ENCODE data around the gene KIF1A. TPM values are rescaled to one million over a fixed set of nuclear protein-coding genes. Genes with fewer than 3 reads are reported as not detected.
A peak's percentile ranks its signal among the peaks of the same experiment; 100 is the strongest.

Gene KIF1A
- total and polyA plus RNA-seq, 5 donors from 2014 or later: not detected

- Mint-ChIP-seq H3K4me3 (no peak overlapping the region), H3K27me3 (peaks cover 32% of the 10 kb centered on the region), H3K4me1 (no peaks in the 10 kb centered on the region), H3K9me3 (peaks cover 0 to 2% (median 1%) of the 10 kb centered on the region in 7 donors), H3K27ac (no peak overlapping the region), H3K36me3 (no peaks in the 10 kb centered on the region)
- H3K36me3 ChIP-seq (ENCODE audit: control insufficient read depth, insufficient read depth, low read length): no peaks in the 10 kb centered on the region
- no peaks in the 10 kb centered on the region for H3K27me3 ChIP-seq (ENCODE audit: control insufficient read depth, insufficient read depth, low read length)
- ATAC-seq (ENCODE audit: low read depth in 2 of 2) (no peak), DNase-seq (peak in 1 of 3 donors; percentile 18)
- H3K4me3 ChIP-seq (ENCODE audit: low read depth, low read length): no peak overlapping the region
- no peaks in the 10 kb centered on the region for H3K9me3 ChIP-seq (ENCODE audit: control insufficient read depth in 2 of 2, low read length in 2 of 2)
- H3K27ac ChIP-seq (ENCODE audit: insufficient read depth, low read length, poor library complexity, severe bottlenecking): no peak overlapping the region
- no peaks in the 10 kb centered on the region for H3K4me1 ChIP-seq (ENCODE audit: control insufficient read depth, insufficient read depth, low read length, poor library complexity, severe bottlenecking)
Observed at GRCh38 chr2:240840435-240841060, 20.5 kb upstream of the KIF1A start.

DNA sequence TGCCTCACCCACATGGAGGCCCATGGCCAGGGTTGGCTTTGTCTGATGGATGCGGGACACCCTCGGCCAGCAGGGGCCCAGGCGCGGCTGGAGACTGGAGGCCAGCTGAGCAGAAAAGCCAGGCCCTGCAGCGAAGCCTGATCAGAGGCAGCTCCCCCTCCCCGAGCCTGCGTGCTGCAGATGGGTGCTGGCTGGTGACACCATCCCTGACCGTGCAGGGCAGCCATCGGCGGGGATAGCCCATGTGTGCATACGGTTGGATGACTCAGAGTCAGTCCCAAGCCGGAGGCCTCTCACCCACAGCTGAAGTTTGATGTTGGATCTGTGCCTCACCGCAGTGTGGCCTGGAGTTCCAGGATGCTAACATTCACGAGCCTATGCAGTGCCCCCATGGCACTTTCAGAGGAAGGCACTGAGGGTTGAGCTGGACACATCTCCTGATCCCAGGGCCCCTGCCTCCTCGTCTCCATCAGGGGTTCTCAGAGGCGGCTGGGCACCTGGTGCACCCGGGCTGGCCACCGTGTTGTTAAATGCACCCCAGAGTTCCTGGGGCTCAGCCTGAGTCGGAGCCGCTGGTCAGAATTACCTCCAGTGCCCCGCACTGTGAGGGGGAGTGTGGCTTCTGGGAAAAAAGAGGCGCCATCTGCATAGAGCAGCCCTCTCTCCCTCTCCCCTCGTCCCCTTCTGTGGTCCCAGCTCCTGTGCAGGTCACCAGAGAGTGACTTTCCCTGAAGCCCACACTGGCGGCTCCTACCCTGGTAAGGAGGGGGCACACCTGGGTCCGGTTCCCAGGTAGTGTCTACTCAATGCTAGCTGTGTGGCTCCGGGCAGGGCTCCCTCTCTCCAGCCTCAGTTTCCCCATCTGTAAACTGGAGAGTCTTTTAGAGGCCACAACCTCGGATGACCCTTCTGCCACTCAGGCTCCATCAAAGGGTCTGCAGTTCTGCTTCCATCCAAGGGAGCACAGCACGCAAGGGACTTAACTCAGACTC, 19.4 kb upstream of the KIF1A start:
- Histone ChIP-seq H3K27me3 (ENCODE audit: control insufficient read depth, insufficient read depth, low read length) (no peaks in the 10 kb centered on the region), H3K4me1 (ENCODE audit: control insufficient read depth, insufficient read depth, low read length, poor library complexity, severe bottlenecking) (no peaks in the 10 kb centered on the region), H3K4me3 (ENCODE audit: low read depth, low read length) (no peak overlapping the region), H3K27ac (ENCODE audit: insufficient read depth, low read length, poor library complexity, severe bottlenecking) (no peak overlapping the region), H3K36me3 (ENCODE audit: control insufficient read depth, insufficient read depth, low read length) (no peaks in the 10 kb centered on the region), H3K9me3 (ENCODE audit: control insufficient read depth in 2 of 2, low read length in 2 of 2) (no peaks in the 10 kb centered on the region)
- Mint-ChIP-seq H3K36me3 (no peaks in the 10 kb centered on the region), H3K27me3 (peaks cover 36% of the 10 kb centered on the region), H3K4me1 (no peaks in the 10 kb centered on the region), H3K4me3 (no peak overlapping the region), H3K9me3 (peaks cover 0 to 2% (median 0%) of the 10 kb centered on the region in 7 donors), H3K27ac (no peak overlapping the region)
- ATAC-seq (ENCODE audit: low read depth in 2 of 2) (no peak), DNase-seq (no peak)

DNA sequence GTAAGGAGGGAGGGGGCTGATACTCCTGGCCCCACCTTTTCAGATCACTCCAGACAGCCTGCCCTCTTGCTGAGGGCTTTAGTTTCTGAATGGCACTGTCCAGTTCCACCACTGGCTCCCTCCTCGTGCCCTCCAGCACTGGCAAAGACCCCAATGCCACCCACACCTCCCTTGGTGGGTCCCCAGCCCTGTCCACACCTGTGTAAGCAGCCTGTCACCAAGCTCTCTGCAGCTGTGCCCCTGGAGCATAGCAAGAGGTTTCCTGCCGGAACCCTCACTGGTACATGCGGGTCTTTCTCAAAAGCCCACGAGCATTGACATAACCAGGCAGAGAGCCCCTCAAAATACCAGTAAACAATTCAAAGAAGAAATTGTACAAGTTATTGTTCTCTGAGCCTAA, 17.6 kb upstream of the KIF1A start:
- Histone ChIP-seq H3K36me3 (ENCODE audit: control insufficient read depth, insufficient read depth, low read length) (no peaks in the 10 kb centered on the region), H3K27me3 (ENCODE audit: control insufficient read depth, insufficient read depth, low read length) (no peaks in the 10 kb centered on the region), H3K27ac (ENCODE audit: insufficient read depth, low read length, poor library complexity, severe bottlenecking) (no peak overlapping the region), H3K4me1 (ENCODE audit: control insufficient read depth, insufficient read depth, low read length, poor library complexity, severe bottlenecking) (peaks cover 2% of the 10 kb centered on the region), H3K9me3 (ENCODE audit: control insufficient read depth in 2 of 2, low read length in 2 of 2) (no peaks in the 10 kb centered on the region), H3K4me3 (ENCODE audit: low read depth, low read length) (no peak overlapping the region)
- Mint-ChIP-seq H3K4me1 (no peaks in the 10 kb centered on the region), H3K27me3 (peaks cover 27% of the 10 kb centered on the region), H3K4me3 (no peak overlapping the region), H3K27ac (no peak overlapping the region), H3K9me3 (peaks cover 0 to 2% (median 0%) of the 10 kb centered on the region in 7 donors), H3K36me3 (no peaks in the 10 kb centered on the region)
- no peak for DNase-seq
- ATAC-seq (ENCODE audit: low read depth in 2 of 2): no peak

DNA sequence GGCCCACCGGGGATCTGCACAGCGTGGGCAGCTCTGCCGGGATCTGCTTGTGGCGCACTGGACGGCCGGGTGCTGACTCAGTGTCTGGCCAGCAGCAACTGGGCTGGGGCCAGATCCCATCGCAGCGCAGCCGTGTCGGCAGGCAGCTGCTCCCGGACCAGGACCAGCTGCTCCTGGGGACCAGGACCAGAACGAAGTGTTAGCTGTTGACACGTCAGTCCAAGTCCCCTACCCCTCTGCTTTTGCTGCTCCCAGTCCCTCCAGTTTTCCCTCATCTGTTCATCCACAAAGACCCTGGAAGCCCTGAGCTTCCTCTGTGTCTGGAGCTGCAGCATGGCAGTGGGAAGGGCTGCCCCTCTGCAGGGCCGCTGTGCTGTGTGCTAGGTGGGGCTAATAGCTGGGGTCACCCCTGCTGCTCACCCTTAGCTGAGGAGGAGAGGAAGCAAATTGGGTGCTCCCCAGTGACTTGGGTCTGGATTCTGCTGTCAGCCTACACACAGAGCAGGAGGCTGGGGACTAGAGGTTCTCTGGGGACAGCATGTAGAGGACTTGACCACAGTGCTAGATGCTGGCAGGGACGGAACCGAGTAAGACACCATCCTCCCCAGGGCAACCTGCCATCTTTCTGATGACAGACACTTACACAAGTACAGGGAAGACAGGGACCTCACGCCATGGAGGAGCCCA, 16.9 kb upstream of the KIF1A start:
- H3K4me3 ChIP-seq (ENCODE audit: low read depth, low read length): no peak overlapping the region
- H3K27ac Mint-ChIP-seq: no peak overlapping the region
- H3K9me3 ChIP-seq (ENCODE audit: control insufficient read depth in 2 of 2, low read length in 2 of 2): no peaks in the 10 kb centered on the region
- no peaks in the 10 kb centered on the region for H3K36me3 ChIP-seq (ENCODE audit: control insufficient read depth, insufficient read depth, low read length)
- peaks cover 5% of the 10 kb centered on the region for H3K4me1 ChIP-seq (ENCODE audit: control insufficient read depth, insufficient read depth, low read length, poor library complexity, severe bottlenecking)
- H3K27me3 Mint-ChIP-seq: peaks cover 22% of the 10 kb centered on the region
- H3K4me3 Mint-ChIP-seq: no peak overlapping the region
- no peak for DNase-seq
- H3K9me3 Mint-ChIP-seq: peaks cover 0 to 1% (median 0%) of the 10 kb centered on the region in 7 donors
- H3K36me3 Mint-ChIP-seq: no peaks in the 10 kb centered on the region
- H3K27ac ChIP-seq (ENCODE audit: insufficient read depth, low read length, poor library complexity, severe bottlenecking): no peak overlapping the region
- H3K27me3 ChIP-seq (ENCODE audit: control insufficient read depth, insufficient read depth, low read length): no peaks in the 10 kb centered on the region
- no peak for ATAC-seq (ENCODE audit: low read depth in 2 of 2)
- peaks cover 0 to under 1% (median 0%) of the 10 kb centered on the region in 4 donors for H3K4me1 Mint-ChIP-seq

DNA sequence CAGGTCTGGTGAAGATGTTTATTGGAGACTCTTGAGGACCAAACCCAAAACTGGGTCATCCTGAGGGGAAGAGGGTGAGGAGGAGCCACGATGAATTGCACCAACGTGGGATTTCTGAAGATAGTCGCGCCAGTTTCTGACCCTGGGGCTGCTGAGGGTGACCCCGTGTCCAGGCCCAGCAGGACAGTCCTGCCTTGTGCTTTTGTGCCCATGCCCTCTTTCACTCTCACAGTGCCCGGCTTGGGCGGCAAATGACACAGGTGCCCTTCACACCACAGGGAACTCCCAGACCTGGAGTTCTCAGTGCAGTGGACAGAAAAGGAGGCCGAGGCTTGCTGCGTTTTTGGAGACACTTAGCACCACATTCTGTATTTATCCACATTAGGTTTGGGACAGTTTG, 15.5 kb upstream of the KIF1A start:
- DNase-seq (no peak), ATAC-seq (ENCODE audit: low read depth in 2 of 2) (no peak)
- Histone ChIP-seq H3K9me3 (ENCODE audit: control insufficient read depth in 2 of 2, low read length in 2 of 2) (no peaks in the 10 kb centered on the region), H3K27me3 (ENCODE audit: control insufficient read depth, insufficient read depth, low read length) (no peaks in the 10 kb centered on the region), H3K36me3 (ENCODE audit: control insufficient read depth, insufficient read depth, low read length) (no peaks in the 10 kb centered on the region), H3K4me3 (ENCODE audit: low read depth, low read length) (no peak overlapping the region), H3K27ac (ENCODE audit: insufficient read depth, low read length, poor library complexity, severe bottlenecking) (no peak overlapping the region), H3K4me1 (ENCODE audit: control insufficient read depth, insufficient read depth, low read length, poor library complexity, severe bottlenecking) (peaks cover 11% of the 10 kb centered on the region)
- H3K9me3 Mint-ChIP-seq: peaks cover 0 to 1% (median 0%) of the 10 kb centered on the region in 7 donors
- peaks cover 29% of the 10 kb centered on the region for H3K27me3 Mint-ChIP-seq
- peaks cover 0 to 6% (median 0%) of the 10 kb centered on the region in 4 donors for H3K4me1 Mint-ChIP-seq
- H3K27ac Mint-ChIP-seq: peak overlapping the region in 1 of 3 donors; percentile 26
- no peak overlapping the region for H3K4me3 Mint-ChIP-seq
- no peaks in the 10 kb centered on the region for H3K36me3 Mint-ChIP-seq

- DNase-seq (no peak), ATAC-seq (ENCODE audit: low read depth in 2 of 2) (no peak)
- Mint-ChIP-seq H3K36me3 (no peaks in the 10 kb centered on the region), H3K27ac (peak overlapping the region in 1 of 3 donors; percentile 32), H3K4me1 (peaks cover 0 to 6% (median 0%) of the 10 kb centered on the region in 4 donors), H3K4me3 (no peak overlapping the region), H3K27me3 (peaks cover 33% of the 10 kb centered on the region), H3K9me3 (peaks cover 0 to 1% (median 0%) of the 10 kb centered on the region in 7 donors)
- Histone ChIP-seq H3K27ac (ENCODE audit: insufficient read depth, low read length, poor library complexity, severe bottlenecking) (no peak overlapping the region), H3K4me1 (ENCODE audit: control insufficient read depth, insufficient read depth, low read length, poor library complexity, severe bottlenecking) (peaks cover 11% of the 10 kb centered on the region), H3K4me3 (ENCODE audit: low read depth, low read length) (no peak overlapping the region), H3K36me3 (ENCODE audit: control insufficient read depth, insufficient read depth, low read length) (no peaks in the 10 kb centered on the region), H3K9me3 (ENCODE audit: control insufficient read depth in 2 of 2, low read length in 2 of 2) (no peaks in the 10 kb centered on the region), H3K27me3 (ENCODE audit: control insufficient read depth, insufficient read depth, low read length) (peaks cover 6% of the 10 kb centered on the region)
Observed at GRCh38 chr2:240834377-240834975, 14.5 kb upstream of the KIF1A start.

DNA sequence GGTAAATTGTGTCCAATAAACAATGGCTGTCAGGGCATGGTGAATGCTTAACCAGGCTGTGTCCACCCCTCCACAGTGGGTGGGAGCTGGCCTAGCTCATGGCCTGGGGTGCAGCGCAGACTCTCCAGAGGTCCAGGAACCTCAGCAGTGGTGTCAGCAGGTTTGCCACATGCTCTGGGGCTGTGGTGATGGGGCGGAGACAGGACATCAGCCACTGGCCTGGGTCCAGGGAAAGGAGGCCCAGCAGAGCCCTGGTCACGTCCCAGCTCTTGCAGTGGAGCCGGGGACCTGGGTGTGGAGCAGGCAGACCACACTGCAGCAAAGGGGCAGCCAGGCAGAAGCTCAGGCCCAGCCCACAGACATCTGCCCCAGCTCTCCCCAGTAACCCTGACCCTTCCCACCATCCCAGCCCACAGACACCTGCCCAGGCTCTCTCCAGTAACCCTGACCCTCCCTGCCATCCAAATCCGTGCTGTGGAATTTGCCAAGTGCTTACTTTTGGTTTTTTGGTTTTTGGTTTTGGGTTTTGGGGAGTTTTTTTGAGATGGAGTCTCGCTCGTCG, 13.8 kb upstream of the KIF1A start:
- peak overlapping the region in 1 of 4 donors; percentile 41 for H3K4me3 Mint-ChIP-seq
- no peak for ATAC-seq (ENCODE audit: low read depth in 2 of 2)
- peaks cover 36% of the 10 kb centered on the region for H3K27me3 Mint-ChIP-seq
- H3K27ac Mint-ChIP-seq: peak overlapping the region in 1 of 3 donors; percentile 32
- H3K36me3 Mint-ChIP-seq: no peaks in the 10 kb centered on the region
- Histone ChIP-seq H3K4me3 (ENCODE audit: low read depth, low read length) (no peak overlapping the region), H3K27me3 (ENCODE audit: control insufficient read depth, insufficient read depth, low read length) (peaks cover 6% of the 10 kb centered on the region), H3K4me1 (ENCODE audit: control insufficient read depth, insufficient read depth, low read length, poor library complexity, severe bottlenecking) (peaks cover 11% of the 10 kb centered on the region), H3K27ac (ENCODE audit: insufficient read depth, low read length, poor library complexity, severe bottlenecking) (no peak overlapping the region), H3K9me3 (ENCODE audit: control insufficient read depth in 2 of 2, low read length in 2 of 2) (no peaks in the 10 kb centered on the region), H3K36me3 (ENCODE audit: control insufficient read depth, insufficient read depth, low read length) (no peaks in the 10 kb centered on the region)
- peaks cover 0 to 1% (median 0%) of the 10 kb centered on the region in 7 donors for H3K9me3 Mint-ChIP-seq
- no peak for DNase-seq
- H3K4me1 Mint-ChIP-seq: peaks cover 0 to 6% (median 0%) of the 10 kb centered on the region in 4 donors

Data from CD4-positive, CD25-positive, alpha-beta regulatory T cell (primary cell).